ENCODE results near the gene ASCL4.
A peak's percentile ranks its signal among the peaks of the same experiment; 100 is the strongest.
"Not testable (repeated sequence)": the region's sequence is repeated elsewhere in the genome, so short reads cannot be mapped to it uniquely, and the experiment has no call there.

The ASCL4 gene, protein sequence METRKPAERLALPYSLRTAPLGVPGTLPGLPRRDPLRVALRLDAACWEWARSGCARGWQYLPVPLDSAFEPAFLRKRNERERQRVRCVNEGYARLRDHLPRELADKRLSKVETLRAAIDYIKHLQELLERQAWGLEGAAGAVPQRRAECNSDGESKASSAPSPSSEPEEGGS

GRCh38 chr12:107774349-107775029 is at the start of gene ASCL4:
Gene ASCL4, plus strand, starts transcription at chr12:107774704. Its CDS starts 515 bp downstream, at chr12:107775219.
- DNase-seq (ENCODE audit: extremely low spot score, insufficient read length, low read depth) (no peak), FAIRE-seq (no peak)

DNA sequence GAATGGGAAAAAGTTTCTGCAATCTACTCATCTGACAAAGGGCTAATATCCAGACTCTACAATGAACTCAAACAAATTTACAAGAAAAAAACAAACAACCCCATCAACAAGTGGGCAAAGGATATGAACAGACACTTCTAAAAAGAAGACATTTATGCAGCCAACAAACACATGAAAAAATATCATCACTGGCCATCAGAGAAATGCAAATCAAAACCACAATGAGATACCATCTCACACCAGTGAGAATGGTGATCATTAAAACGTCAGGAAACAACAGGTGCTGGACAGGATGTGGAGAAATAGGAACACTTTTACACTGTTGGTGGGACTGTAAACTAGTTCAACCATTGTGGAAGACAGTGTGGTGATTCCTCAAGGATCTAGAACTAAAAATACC is 47.2 kb upstream of the ASCL4 start:
- not testable (repeated sequence) for DNase-seq (ENCODE audit: extremely low spot score, insufficient read length, low read depth); FAIRE-seq

GRCh38 chr12:107727742-107728141 is 46.8 kb upstream of the ASCL4 start:
- FAIRE-seq; DNase-seq (ENCODE audit: extremely low spot score, insufficient read length, low read depth): not testable (repeated sequence)

DNA sequence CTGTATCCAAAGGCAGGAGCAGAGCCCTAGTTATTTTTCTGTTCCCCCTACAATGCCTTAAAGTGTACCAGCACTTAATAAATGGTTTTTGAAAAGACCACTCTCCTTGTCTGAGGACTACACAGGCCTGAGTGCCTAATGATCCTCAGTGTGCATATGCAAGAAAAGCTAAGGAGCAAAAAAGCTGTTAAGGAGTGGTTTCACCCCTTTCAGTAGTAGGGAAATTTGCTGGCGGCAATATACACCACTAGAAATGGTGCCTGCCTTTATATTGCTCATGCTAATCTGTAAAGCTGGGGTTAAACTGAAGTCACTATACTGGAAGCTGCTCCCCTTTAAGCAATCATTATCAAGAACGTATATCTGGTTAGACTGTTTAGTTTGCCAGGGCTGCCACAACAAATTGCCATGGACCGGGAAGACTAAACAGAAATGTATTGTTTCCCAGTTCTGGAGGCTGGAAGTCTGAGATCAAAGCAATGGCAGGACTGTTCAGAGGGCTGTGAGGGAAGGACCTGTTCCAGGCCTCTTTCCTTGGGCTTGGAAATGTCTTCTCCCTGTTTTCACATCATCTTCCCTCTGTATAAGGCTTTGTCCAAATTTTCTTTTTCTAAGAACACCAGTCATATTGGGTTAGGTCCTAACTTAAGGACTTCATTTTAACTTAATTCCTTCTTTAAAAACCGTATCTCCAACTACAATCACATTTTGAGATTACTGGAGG is 43.7 kb upstream of the ASCL4 start:
- no peak for FAIRE-seq
- no peak for DNase-seq (ENCODE audit: extremely low spot score, insufficient read length, low read depth)

DNA sequence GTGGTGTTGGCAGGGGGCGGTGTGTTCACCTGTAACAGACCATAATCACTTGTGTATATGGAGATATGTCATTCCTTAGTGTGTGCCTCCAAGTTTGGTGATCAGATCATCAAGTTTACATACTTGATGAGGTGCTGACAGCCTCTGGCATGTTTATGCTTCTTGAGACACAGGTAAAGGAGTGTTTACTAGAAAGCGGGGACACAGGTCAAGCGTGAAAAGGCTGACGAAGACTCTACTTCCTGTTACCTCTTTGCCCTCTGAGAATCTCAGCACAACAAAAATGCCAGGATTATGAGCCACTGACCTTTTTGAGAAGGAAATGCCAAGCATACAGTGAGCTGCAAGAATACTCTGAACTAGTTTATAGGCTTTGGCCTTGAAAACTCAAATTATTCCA is 43.1 kb upstream of the ASCL4 start:
- FAIRE-seq: peak; percentile 48
- no peak for DNase-seq (ENCODE audit: extremely low spot score, insufficient read length, low read depth)

- no peak for DNase-seq (ENCODE audit: extremely low spot score, insufficient read length, low read depth)
- no peak for FAIRE-seq
These were observed 42.1 kb upstream of the ASCL4 start for GRCh38 chr12:107732365-107732764.

- DNase-seq (ENCODE audit: extremely low spot score, insufficient read length, low read depth) (no peak), FAIRE-seq (no peak)
These were observed 40.4 kb upstream of the ASCL4 start for GRCh38 chr12:107734139-107734538.

GRCh38 chr12:107735763-107736162 is 38.7 kb upstream of the ASCL4 start:
- DNase-seq (ENCODE audit: extremely low spot score, insufficient read length, low read depth) (no peak), FAIRE-seq (no peak)

- FAIRE-seq (peak; percentile 92), DNase-seq (ENCODE audit: extremely low spot score, insufficient read length, low read depth) (peak; percentile 45)
These were observed 37.6 kb upstream of the ASCL4 start for GRCh38 chr12:107736914-107737313.

- DNase-seq (ENCODE audit: extremely low spot score, insufficient read length, low read depth) (no peak), FAIRE-seq (no peak)
These were observed 26.0 kb upstream of the ASCL4 start for GRCh38 chr12:107748472-107748871.

- DNase-seq (ENCODE audit: extremely low spot score, insufficient read length, low read depth) (no peak), FAIRE-seq (no peak)
These were observed 25.4 kb upstream of the ASCL4 start for GRCh38 chr12:107749083-107749482.

- no peak for FAIRE-seq
- no peak for DNase-seq (ENCODE audit: extremely low spot score, insufficient read length, low read depth)
These were observed 15.1 kb upstream of the ASCL4 start for GRCh38 chr12:107759410-107759809.

DNA sequence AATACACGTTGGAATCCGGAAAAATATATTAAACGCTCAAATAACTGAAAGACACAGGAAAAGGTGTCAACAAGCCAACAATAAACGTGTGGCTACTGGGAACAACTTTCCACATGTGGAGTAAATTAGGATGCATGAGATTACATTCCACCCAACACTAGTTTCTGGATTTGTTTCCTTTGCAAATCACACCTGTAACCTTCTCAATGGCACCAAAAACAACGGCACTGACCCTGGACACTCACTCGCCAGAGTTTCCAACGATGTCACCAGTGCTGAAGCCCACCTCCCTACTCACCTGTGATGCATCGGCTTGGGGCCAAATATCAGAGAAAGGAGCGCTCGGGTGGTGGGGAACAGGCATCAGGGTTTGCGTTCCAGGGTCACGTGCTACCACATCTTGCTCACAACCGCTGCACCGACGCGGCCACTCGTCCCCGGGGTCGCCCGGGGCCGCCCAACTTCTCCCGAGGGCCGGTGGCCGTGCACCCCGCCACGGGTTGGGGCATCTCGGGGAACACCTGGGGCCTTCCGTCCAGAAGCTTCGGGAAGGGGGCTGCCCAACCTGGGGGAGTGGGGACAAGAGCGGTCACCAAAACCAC is 14.2 kb upstream of the ASCL4 start:
- no peak for DNase-seq (ENCODE audit: extremely low spot score, insufficient read length, low read depth)
- FAIRE-seq: no peak

DNA sequence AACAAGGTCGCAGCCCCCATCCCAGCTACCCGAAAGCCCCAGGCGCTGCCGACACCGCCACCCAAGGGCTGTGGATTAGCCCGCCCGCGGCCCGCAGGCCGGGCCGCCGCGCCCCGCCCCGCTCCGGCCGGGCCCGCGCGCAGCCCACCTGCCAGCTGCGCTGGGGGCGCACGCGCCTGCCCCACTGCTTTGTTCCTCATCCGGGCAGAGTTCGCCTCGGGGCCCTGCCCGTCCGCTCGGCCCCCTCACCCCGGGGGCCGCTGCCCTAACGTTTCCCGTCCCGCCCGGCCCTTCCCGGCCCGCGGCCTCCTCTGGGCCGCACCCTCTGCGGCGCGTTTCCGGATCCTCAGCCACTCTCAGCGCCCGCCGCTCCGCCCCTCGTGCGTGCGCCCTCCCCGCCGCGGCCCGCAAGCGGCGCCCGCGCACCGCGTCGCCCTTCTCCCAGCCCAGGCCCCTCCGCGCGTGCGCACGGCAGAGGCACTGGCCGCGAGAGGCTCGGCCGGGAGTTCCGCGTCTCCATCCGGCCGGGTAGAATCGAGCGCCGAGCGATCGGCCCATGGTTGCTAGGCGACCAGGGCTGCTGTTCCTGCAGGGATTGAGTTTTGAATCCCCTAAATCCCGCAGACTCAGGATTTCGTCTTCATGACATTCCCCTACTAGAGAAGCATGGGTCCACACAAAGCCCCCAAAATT is 13.5 kb upstream of the ASCL4 start, which contains the start of gene PRDM4:
PRDM4 (minus strand) TSS at position 329 of the 693 bp plus-strand sequence. CDS start 622 bp downstream, outside the sequence.
- FAIRE-seq: peak; percentile 91
- DNase-seq (ENCODE audit: extremely low spot score, insufficient read length, low read depth): peak; percentile 97

DNA sequence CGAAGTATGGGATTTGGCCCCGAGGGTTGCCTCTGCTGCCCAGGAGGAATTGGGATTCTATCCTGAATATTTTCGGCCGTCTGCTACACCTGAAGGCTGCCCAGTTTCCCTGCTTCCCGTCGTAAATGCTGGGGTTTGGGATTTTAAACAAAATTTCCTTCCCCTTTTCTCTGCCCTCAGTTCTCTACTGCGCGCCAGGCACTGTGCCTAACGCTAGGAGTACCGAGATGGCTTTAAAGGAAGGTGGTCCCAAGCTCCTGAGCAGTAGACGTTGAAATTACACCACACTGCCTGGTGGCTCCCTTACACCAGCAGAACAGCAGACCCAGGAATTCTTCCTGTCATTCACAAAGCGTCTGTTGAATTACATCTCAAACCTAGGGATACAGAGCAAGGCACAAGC is 13.0 kb upstream of the ASCL4 start:
- FAIRE-seq (no peak), DNase-seq (ENCODE audit: extremely low spot score, insufficient read length, low read depth) (no peak)

DNA sequence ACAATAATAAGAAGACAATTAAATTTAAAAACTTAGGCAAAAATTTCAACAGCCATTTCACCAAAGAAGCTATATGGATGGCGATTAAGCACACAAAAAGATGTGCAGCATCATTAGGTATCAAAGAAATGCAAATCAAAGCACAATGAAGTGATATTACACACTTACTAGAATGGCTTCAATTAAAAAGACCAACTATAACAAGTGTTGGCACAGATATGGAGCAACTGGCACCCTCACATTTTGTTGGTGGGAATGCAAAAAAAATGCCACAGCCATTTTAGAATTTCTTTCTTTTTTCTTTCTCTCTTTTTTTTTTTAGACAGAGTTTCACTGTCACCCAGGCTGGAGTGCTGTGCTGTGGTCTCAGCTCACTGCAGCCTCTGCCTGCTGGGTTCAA is 11.6 kb upstream of the ASCL4 start:
- no peak for DNase-seq (ENCODE audit: extremely low spot score, insufficient read length, low read depth)
- no peak for FAIRE-seq

DNA sequence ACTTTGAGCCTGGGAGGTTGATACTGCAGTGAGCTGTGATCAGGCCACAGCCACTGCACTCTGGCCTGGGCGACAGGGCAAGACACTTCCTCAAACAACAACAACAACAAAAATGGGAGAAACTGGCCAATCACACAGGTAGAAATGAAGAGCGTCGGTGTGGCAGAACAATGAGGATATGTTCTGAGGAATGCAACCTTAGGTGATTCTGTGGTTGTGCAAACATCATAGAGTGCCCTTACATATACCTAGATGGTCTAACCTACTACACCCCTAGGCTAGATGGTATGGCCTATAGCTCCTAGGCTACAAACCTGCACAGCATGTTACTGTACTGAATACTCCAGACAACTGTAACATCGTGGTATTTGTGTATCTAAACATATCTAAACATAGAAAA is 9.9 kb upstream of the ASCL4 start:
- FAIRE-seq: no peak
- DNase-seq (ENCODE audit: extremely low spot score, insufficient read length, low read depth): no peak

- DNase-seq (ENCODE audit: extremely low spot score, insufficient read length, low read depth) (no peak), FAIRE-seq (no peak)
These were observed 9.2 kb upstream of the ASCL4 start for GRCh38 chr12:107765316-107765715.

GRCh38 chr12:107767466-107767865 is 7.0 kb upstream of the ASCL4 start:
- DNase-seq (ENCODE audit: extremely low spot score, insufficient read length, low read depth): no peak

DNA sequence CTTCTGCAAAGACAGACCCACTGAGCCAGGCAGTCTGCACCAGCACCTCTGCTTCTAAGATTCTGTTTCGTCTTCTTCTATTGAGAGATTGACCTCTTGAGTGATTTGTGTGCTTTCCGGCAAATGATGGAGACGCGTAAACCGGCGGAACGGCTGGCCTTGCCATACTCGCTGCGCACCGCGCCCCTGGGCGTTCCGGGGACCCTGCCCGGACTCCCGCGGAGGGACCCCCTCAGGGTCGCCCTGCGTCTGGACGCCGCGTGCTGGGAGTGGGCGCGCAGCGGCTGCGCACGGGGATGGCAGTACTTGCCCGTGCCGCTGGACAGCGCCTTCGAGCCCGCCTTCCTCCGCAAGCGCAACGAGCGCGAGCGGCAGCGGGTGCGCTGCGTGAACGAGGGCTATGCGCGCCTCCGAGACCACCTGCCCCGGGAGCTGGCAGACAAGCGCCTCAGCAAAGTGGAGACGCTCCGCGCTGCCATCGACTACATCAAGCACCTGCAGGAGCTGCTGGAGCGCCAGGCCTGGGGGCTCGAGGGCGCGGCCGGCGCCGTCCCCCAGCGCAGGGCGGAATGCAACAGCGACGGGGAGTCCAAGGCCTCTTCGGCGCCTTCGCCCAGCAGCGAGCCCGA is 703 bp downstream of the ASCL4 start:
- FAIRE-seq: no peak

More at GRCh38 chr12:107767466-107767865, 7.0 kb upstream of the ASCL4 start:
- no peak for FAIRE-seq

More for the DNA sequence above, 703 bp downstream of the ASCL4 start:
- DNase-seq (ENCODE audit: extremely low spot score, insufficient read length, low read depth): no peak
